Osteocyte (in vitro differentiated cells): ENCODE results near the gene VPS13D. TPM values are rescaled to one million over a fixed set of nuclear protein-coding genes. Genes with fewer than 3 reads are reported as not detected.

Source experiments
- DNase-seq: peaks from one replicate; pipeline ENCODE4 v3.0.0; 2021; ENCODE audit warnings: mixed read lengths; ENCODE audit not compliant: unreplicated experiment; ENCODE audit errors: extremely low spot score
- H3K27ac Mint-ChIP-seq: one replicate; pipeline ENCODE4 v1.8.0; 2021; ENCODE audit warnings: mild to moderate bottlenecking, mixed read lengths; ENCODE audit not compliant: unreplicated experiment
- H3K27me3 Mint-ChIP-seq: one replicate; pipeline ENCODE4 v1.8.0; 2021; ENCODE audit warnings: mixed read lengths; ENCODE audit not compliant: unreplicated experiment
- H3K36me3 Mint-ChIP-seq: one replicate; pipeline ENCODE4 v1.8.0; 2021; ENCODE audit warnings: mixed read lengths; ENCODE audit not compliant: unreplicated experiment
- H3K4me1 Mint-ChIP-seq: one replicate; pipeline ENCODE4 v1.8.0; 2021; ENCODE audit warnings: mixed read lengths; ENCODE audit not compliant: unreplicated experiment
- H3K4me3 Mint-ChIP-seq: one replicate; pipeline ENCODE4 v1.8.0; 2021; ENCODE audit warnings: mild to moderate bottlenecking, moderate library complexity, mixed read lengths; ENCODE audit not compliant: unreplicated experiment
- H3K9me3 Mint-ChIP-seq: one replicate; pipeline ENCODE4 v1.8.0; 2021; ENCODE audit warnings: mixed read lengths; ENCODE audit not compliant: unreplicated experiment
- total RNA-seq: library from RNA; stranded (reverse); gene quantifications from 2 replicates; pipeline ENCODE4 v1.2.1, GENCODE V29; 2021
- TF ChIP-seq, protein P1 (sequence below): fragments of 200-600 bp; sonication (generic); IDR thresholded peaks from 2 replicates; pipeline ENCODE4 v1.5.0; 2021; ENCODE audit warnings: antibody characterized with exemption, mild to moderate bottlenecking, moderate library complexity

VPS13D gene
- total RNA-seq, 1 donor from 2014 or later, result 41.1 TPM

DNA sequence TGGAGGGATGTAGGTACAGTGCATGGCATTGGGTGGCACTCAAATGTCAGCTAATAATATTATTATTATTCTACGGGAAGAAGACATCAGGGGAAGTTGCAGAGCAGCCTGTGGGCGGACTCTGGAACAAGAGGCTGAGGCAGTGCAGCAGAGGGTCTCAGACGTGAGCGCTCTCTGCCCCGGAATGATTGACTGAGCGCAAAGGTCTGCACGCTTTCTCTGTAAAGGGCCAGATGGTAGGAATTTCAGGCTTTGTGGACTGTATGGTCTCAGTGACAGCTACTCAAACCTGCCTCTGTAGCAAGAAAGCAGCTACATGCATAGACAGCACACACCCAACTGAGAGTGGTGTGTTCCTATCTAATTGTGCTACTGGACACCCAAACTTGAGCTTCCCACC, 29.6 kb upstream of the VPS13D start:
- TF ChIP-seq, protein P1, sequence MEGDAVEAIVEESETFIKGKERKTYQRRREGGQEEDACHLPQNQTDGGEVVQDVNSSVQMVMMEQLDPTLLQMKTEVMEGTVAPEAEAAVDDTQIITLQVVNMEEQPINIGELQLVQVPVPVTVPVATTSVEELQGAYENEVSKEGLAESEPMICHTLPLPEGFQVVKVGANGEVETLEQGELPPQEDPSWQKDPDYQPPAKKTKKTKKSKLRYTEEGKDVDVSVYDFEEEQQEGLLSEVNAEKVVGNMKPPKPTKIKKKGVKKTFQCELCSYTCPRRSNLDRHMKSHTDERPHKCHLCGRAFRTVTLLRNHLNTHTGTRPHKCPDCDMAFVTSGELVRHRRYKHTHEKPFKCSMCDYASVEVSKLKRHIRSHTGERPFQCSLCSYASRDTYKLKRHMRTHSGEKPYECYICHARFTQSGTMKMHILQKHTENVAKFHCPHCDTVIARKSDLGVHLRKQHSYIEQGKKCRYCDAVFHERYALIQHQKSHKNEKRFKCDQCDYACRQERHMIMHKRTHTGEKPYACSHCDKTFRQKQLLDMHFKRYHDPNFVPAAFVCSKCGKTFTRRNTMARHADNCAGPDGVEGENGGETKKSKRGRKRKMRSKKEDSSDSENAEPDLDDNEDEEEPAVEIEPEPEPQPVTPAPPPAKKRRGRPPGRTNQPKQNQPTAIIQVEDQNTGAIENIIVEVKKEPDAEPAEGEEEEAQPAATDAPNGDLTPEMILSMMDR, result no peak
- no peak overlapping the region for H3K27ac Mint-ChIP-seq
- H3K27me3 Mint-ChIP-seq, result no peaks in the 10 kb centered on the region
- H3K4me3 Mint-ChIP-seq, result no peak overlapping the region
- no peaks in the 10 kb centered on the region for H3K9me3 Mint-ChIP-seq
- peaks cover 19% of the 10 kb centered on the region for H3K4me1 Mint-ChIP-seq
- DNase-seq, result no peak
- H3K36me3 Mint-ChIP-seq, result no peaks in the 10 kb centered on the region

DNA sequence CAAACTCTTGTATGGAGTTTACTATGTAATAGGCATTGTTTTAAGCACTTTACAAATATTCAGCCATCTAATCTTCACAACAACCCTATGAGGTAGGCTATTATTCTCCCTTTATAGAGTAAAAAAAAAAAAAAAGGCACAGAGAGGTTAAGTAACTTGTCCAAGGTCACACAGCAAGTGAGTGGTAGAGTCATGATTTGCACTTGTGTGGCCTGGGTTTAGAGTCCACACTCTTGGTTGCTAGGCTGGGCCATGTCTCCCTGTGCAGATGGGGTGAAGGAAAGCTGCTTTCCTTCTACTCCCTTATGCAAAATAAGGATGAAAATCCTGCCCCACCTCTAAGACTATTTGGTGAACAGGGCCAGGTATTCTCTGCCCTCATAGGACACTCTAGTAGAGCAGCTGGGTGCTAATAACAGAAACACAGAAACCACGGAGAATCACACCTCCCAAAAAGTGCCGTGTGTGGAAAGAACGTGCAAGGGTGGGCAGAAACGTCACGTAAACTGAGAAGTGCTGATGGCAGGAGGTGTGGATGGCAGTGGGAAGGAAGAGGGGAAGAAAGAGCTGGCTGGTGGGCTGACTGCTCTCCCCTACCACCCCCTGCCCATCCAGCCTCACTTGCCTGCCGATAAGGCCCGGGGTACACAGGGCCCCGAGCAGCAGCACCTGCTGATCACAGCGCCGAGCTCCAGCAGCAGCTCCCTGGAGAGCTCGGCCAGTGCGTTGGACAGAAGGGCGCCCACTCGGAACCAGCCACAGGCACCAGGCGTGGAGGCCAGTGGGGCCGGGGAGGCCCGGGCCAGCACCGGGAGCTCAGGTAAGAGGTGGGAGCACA, 28.3 kb upstream of the VPS13D start:
- TF ChIP-seq, protein P1, result no peak
- DNase-seq, result no peak
- Mint-ChIP-seq H3K27me3 (no peaks in the 10 kb centered on the region), H3K36me3 (no peaks in the 10 kb centered on the region), H3K4me1 (peaks cover 21% of the 10 kb centered on the region), H3K4me3 (no peak overlapping the region), H3K27ac (no peak overlapping the region), H3K9me3 (no peaks in the 10 kb centered on the region)

DNA sequence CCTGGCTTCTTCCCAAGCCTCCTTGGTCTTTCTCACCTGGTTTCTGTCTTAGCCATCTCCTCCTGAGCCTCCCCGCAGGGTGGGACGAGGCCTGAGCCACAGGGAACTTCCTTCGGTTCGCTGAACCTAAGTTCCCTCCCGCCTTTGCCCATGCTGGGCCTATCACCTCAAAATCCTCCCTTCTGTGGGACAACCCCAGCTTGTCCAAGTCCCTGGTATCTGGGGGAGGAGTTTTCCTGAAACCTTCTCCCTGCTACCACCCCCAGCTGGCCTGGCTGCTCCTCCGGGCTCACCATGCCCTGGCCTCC, 27.7 kb upstream of the VPS13D start:
- TF ChIP-seq, protein P1, result no peak
- no peak for DNase-seq
- Mint-ChIP-seq H3K36me3 (no peaks in the 10 kb centered on the region), H3K9me3 (no peaks in the 10 kb centered on the region), H3K4me1 (peaks cover 19% of the 10 kb centered on the region), H3K27ac (no peak overlapping the region), H3K27me3 (no peaks in the 10 kb centered on the region), H3K4me3 (no peak overlapping the region)

DNA sequence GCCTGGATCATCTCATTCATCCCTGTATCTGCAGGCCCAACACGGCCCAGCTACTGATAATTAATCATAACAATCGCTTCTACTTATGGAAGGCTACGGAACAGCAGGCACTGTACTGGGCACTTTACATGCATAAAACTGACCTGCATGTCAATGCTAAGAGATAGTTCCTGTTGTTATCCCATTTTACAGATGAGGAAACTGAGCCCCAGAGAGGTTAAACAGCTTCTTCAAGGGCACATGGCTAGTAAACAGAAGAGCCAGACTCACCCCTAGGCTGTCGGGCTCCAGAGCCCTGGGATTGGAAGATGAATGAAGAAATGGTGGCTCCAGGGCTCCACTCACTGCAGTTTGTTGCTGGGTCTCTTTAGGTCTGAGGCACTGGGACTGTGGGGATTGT, 27.3 kb upstream of the VPS13D start:
- DNase-seq, result no peak
- H3K4me3 Mint-ChIP-seq, result no peak overlapping the region
- H3K27ac Mint-ChIP-seq, result no peak overlapping the region
- no peaks in the 10 kb centered on the region for H3K36me3 Mint-ChIP-seq
- H3K9me3 Mint-ChIP-seq, result no peaks in the 10 kb centered on the region
- peaks cover 19% of the 10 kb centered on the region for H3K4me1 Mint-ChIP-seq
- H3K27me3 Mint-ChIP-seq, result no peaks in the 10 kb centered on the region
- TF ChIP-seq, protein P1, result no peak

DNA sequence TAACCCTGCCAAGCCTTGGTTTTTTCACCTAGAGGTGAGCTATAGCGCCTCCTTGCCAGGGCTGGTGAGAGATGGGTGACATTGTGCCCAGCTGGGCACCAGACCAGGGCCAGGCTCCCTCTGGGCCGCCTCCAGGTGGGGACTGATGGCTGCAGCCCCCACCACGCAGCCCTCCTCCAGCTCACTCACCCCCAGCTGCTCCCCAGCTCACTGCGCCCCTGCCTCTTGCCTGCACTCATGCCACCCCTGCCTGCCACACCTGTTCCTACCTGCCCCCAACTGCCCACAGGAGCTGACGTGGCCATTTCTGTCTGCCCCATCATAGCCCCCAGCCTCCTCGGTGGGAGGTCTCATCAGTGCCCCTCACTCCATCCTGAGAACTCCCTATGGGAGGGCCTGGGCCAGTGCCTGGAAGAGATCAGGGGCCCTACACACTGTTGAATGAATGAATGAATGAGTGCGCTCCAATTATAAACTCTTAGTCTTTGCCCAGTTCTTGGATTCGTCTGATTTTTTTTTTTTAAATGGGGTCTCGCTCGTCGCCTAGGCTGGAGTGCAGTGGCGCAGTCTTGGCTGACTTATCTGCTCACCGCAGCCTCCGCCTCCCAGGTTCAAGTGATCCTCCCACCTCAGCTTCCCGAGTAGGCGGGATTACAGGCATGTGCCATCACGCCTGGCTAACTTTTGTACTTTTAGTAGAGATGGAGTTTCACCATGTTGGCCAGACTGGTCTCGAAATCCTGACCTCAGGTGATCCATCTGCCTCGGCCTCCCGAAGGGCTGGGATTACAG, 26.4 kb upstream of the VPS13D start:
- Mint-ChIP-seq H3K4me1 (peaks cover 20% of the 10 kb centered on the region), H3K36me3 (peaks cover 2% of the 10 kb centered on the region), H3K27me3 (no peaks in the 10 kb centered on the region)

More for the DNA sequence above, 26.4 kb upstream of the VPS13D start:
- TF ChIP-seq, protein P1, result no peak
- Mint-ChIP-seq H3K9me3 (no peaks in the 10 kb centered on the region), H3K4me3 (no peak overlapping the region), H3K27ac (no peak overlapping the region)
- no peak for DNase-seq
